Measurements from ENCODE around the gene FGD6. TPM values are rescaled to one million over a fixed set of nuclear protein-coding genes. Genes with fewer than 3 reads are reported as not detected.
A peak's percentile ranks its signal among the peaks of the same experiment; 100 is the strongest.

FGD6 gene
- total RNA-seq, 1 experiment from 2014 or later = 66.6 TPM

DNA sequence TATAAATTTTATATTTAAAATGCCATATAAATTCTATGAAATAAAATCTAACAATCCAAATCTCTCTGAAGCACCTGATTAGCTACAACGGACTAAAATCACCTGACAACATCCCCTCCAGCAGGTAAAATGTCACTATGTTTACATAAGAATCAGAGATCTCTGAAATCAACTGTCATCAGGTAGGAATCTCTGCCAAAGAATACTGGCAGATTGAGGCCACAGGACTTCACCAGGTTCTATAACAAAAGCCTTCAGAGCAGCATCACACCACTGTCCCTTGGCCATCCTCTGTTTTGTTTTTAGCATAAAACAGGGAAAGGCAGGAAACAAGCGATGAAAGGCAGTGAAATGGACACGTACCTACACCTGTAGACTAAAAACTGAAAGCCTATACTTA is 22.1 kb downstream of the FGD6 start:
- H3K4me3 Mint-ChIP-seq (ENCODE audit: low read depth, unreplicated experiment) = no peak overlapping the region
- peaks cover 30% of the 10 kb centered on the region for H3K4me1 Mint-ChIP-seq (ENCODE audit: low read depth, unreplicated experiment)
- H3K27ac Mint-ChIP-seq (ENCODE audit: unreplicated experiment) = peak overlapping the region; percentile 44
- no peaks in the 10 kb centered on the region for H3K9me3 Mint-ChIP-seq (ENCODE audit: low read depth, unreplicated experiment)
- TF ChIP-seq, protein P1, sequence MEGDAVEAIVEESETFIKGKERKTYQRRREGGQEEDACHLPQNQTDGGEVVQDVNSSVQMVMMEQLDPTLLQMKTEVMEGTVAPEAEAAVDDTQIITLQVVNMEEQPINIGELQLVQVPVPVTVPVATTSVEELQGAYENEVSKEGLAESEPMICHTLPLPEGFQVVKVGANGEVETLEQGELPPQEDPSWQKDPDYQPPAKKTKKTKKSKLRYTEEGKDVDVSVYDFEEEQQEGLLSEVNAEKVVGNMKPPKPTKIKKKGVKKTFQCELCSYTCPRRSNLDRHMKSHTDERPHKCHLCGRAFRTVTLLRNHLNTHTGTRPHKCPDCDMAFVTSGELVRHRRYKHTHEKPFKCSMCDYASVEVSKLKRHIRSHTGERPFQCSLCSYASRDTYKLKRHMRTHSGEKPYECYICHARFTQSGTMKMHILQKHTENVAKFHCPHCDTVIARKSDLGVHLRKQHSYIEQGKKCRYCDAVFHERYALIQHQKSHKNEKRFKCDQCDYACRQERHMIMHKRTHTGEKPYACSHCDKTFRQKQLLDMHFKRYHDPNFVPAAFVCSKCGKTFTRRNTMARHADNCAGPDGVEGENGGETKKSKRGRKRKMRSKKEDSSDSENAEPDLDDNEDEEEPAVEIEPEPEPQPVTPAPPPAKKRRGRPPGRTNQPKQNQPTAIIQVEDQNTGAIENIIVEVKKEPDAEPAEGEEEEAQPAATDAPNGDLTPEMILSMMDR (IDR thresholded peaks at IDR 0.05; ENCODE audit: unreplicated experiment) = no peak
- DNase-seq = no peak
- BruUV-seq (replicated peaks) = no TSS peak
- H3K27me3 Mint-ChIP-seq (ENCODE audit: unreplicated experiment) = no peaks in the 10 kb centered on the region
- intact Hi-C loops (cut with micrococcal nuclease; ENCODE audit: unreplicated experiment) = no loop called here
- H3K36me3 Mint-ChIP-seq (ENCODE audit: insufficient read depth, unreplicated experiment) = peaks cover 28% of the 10 kb centered on the region
- CTCF ChIA-PET = interaction anchor here (0.9 kb wide), 1 partner anchor 22 kb away, joined by 3 read pairs; no protein-coding TSS in a partner anchor

DNA sequence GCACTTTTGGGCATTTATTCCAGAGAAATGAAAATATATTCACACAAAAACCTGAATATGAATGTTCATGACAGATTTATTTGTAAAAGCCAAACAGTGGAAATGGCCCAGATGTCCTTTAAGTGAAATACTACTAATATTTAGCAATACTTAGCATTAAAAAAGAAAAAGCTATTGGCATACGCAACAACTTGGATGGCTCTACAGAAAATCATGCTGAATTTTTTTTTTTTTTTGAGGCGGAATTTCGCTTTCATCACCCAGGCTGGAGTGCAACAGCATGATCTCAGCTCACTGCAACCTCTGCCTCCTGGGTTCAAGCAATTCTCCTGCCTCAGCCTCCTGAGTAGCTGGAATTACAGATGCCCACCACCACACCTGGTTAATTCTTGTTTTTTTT is 24.1 kb downstream of the FGD6 start:
- Mint-ChIP-seq H3K9me3 (ENCODE audit: low read depth, unreplicated experiment) (no peaks in the 10 kb centered on the region), H3K4me3 (ENCODE audit: low read depth, unreplicated experiment) (no peak overlapping the region), H3K27ac (ENCODE audit: unreplicated experiment) (no peak overlapping the region), H3K27me3 (ENCODE audit: unreplicated experiment) (no peaks in the 10 kb centered on the region), H3K4me1 (ENCODE audit: low read depth, unreplicated experiment) (peaks cover 27% of the 10 kb centered on the region), H3K36me3 (ENCODE audit: insufficient read depth, unreplicated experiment) (peaks cover 22% of the 10 kb centered on the region)
- TF ChIP-seq, protein P1 (IDR thresholded peaks at IDR 0.05; ENCODE audit: unreplicated experiment) = no peak
- no TSS peak for BruUV-seq (replicated peaks)
- intact Hi-C loops (cut with micrococcal nuclease; ENCODE audit: unreplicated experiment) = no loop called here
- CTCF ChIA-PET = interaction anchor here (0.6 to 0.7 kb wide), 3 partner anchors 66 to 168 kb away, joined by 3 to 5 read pairs (median 5); no protein-coding TSS in a partner anchor
- no peak for DNase-seq

DNA sequence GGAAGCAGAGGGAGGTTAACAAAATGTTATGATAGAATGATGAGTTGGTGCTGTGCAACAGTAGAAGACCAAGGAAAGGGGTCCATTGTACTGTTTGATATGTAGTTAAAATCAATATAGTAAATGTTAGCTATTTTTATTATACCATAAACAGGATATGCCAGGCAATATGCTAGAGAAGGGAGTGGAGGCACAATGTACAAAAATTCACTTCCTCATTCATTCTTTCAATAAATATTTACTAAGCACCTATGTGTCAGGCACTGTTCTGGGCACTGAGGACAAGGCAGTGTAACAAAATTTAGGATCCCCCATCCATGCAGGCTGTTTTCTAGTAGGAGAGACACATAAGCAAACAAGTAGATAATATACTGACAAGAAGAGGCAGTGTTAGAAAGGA is 25.0 kb downstream of the FGD6 start:
- Mint-ChIP-seq H3K27ac (ENCODE audit: unreplicated experiment) (no peak overlapping the region), H3K4me1 (ENCODE audit: low read depth, unreplicated experiment) (peaks cover 18% of the 10 kb centered on the region), H3K9me3 (ENCODE audit: low read depth, unreplicated experiment) (no peaks in the 10 kb centered on the region), H3K36me3 (ENCODE audit: insufficient read depth, unreplicated experiment) (peaks cover 14% of the 10 kb centered on the region), H3K4me3 (ENCODE audit: low read depth, unreplicated experiment) (no peak overlapping the region), H3K27me3 (ENCODE audit: unreplicated experiment) (no peaks in the 10 kb centered on the region)
- CTCF ChIA-PET = no interaction called here
- TF ChIP-seq, protein P1 (IDR thresholded peaks at IDR 0.05; ENCODE audit: unreplicated experiment) = no peak
- no peak for DNase-seq
- no TSS peak for BruUV-seq (replicated peaks)
- intact Hi-C loops (cut with micrococcal nuclease; ENCODE audit: unreplicated experiment) = no loop called here

DNA sequence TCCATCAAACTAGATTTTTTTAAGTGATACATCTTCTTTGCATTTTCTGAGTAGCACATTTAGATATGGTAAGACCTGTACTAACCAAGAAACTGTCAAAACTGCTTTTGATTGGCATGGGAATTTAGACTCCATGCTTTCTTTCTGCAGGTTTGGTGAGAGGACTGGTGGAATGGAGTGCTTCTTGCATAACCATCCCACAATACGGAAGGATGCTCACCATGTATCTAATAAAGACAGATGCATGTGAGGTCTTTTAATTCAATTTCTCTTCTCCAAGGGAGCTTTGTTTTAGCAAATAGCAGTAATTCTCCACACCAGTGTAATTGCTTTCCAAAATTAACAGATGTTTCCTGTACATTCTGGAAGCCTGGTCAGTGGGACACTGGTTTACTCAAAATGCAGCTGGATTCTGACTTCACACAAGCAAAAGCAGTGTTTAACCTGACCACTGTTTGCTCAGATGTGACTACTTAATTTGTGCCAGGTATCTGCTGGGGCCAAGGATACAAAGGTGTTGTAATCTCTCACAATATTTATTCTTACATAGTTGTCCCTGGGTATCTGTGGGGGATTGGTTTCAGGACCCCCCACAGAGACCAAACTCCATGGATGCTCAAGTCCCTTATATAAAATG is 26.1 kb downstream of the FGD6 start:
- no peaks in the 10 kb centered on the region for H3K9me3 Mint-ChIP-seq (ENCODE audit: low read depth, unreplicated experiment)
- peaks cover 16% of the 10 kb centered on the region for H3K4me1 Mint-ChIP-seq (ENCODE audit: low read depth, unreplicated experiment)
- intact Hi-C loops (cut with micrococcal nuclease; ENCODE audit: unreplicated experiment) = no loop called here
- DNase-seq = no peak
- CTCF ChIA-PET = interaction anchor here (0.6 kb wide), 1 partner anchor 8 kb away, joined by 3 read pairs; no protein-coding TSS in a partner anchor
- H3K4me3 Mint-ChIP-seq (ENCODE audit: low read depth, unreplicated experiment) = no peak overlapping the region
- BruUV-seq (replicated peaks) = no TSS peak
- H3K36me3 Mint-ChIP-seq (ENCODE audit: insufficient read depth, unreplicated experiment) = peaks cover 20% of the 10 kb centered on the region
- TF ChIP-seq, protein P1 (IDR thresholded peaks at IDR 0.05; ENCODE audit: unreplicated experiment) = no peak
- H3K27ac Mint-ChIP-seq (ENCODE audit: unreplicated experiment) = no peak overlapping the region
- H3K27me3 Mint-ChIP-seq (ENCODE audit: unreplicated experiment) = no peaks in the 10 kb centered on the region
